ENCODE results near the gene ELAC2.
"Not testable (repeated sequence)": the region's sequence is repeated elsewhere in the genome, so short reads cannot be mapped to it uniquely, and the experiment has no call there.

Gene ELAC2

DNA sequence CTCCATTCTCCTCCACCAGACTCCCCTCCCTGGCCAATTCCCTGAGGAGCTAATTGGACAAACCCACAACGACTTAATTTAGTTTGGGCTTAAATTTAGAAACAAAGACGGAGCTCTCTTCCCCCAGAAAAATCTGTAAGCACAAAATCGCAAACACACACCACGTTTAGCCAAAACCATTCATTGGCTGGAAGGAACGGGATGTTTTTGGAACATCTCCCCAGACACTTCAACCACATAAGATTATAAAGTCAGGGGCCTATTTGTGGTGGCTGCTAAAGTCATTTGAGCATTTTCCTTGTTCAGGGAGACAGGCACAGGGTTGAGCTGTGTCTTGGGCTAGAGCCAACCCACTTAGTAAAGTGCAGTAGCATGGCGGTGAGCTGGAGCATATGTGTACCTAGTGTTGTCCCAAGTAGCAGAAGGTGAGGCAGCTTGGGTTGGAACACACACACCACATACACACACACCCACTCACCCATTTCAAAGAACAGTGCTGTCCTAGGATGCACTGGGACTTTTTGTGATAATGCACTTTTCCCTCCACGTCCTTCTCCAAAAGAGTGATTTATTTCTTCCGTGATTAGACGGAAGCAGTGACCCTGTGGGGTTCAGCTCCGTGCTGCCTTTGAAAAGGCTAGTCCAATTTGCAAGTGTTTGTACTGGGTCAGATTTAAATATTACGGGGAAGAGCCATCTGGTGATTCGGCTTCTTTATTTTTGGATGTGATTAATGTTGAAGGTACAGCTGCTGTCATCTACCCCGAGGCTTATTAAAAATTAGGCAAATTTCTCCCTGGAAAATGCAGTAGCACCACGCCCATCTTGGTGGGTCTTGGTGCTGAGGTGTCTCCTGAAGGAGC lies 32.2 kb downstream of the ELAC2 start:
- peak; percentile 6 for DNase-seq

DNA sequence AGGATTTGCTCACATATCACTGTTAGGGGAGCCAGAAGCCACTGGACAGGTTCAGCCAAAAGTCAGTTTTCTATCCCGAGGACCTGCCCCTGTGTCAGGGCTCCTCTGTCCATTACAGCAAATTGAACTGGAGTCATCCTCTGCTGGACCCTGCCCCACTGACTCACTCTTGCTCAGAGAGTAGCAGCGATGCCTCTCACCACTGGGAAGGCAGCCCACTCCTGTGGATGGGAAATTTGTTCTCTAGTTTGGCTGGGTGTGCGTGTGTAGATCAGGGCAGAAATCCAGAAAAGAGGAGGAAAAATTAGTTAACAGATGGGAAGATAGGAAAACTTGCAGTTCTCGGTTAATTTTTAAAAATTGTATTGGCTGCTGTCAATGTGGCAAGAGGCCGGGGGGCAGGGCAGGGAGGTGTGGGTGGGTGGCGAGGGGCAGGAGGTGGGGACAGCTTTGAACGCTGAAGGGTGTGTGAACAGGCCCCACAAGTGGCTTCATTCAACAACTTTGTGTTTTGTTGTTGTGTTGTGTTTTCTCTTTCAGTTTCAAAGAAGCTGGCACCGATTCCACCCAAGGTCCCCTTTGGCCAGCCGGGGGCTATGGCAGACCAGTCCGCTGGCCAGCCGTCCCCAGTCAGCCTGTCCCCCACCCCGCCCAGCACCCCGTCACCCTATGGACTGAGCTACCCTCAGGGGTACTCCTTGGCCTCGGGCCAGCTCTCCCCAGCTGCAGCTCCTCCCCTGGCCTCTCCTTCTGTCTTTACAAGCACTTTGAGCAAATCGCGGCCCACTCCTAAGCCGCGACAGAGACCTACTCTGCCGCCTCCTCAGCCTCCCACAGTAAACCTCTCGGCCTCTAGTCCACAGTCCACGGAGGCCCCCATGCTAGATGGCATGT lies 33.6 kb downstream of the ELAC2 start:
- no peak for DNase-seq

DNA sequence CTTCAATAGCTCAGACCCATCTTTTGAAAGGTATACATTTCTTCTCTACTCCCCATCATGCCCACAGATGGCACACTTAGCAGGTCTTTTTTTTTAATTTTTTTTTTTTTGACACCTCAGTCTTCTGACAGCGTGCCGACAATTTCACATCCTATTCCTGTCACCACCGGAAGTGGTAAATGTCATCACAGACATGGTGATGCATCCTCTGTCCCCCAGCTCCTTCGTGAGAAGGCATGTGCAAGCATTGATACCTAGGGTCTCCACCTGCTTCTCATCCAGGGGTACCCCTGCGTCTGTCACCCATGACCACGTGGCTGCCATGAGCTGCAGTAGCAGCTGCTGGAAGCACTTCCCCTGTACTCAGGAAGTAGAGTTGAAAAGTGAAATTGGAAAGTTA lies 35.6 kb downstream of the ELAC2 start:
- no peak for DNase-seq

DNA sequence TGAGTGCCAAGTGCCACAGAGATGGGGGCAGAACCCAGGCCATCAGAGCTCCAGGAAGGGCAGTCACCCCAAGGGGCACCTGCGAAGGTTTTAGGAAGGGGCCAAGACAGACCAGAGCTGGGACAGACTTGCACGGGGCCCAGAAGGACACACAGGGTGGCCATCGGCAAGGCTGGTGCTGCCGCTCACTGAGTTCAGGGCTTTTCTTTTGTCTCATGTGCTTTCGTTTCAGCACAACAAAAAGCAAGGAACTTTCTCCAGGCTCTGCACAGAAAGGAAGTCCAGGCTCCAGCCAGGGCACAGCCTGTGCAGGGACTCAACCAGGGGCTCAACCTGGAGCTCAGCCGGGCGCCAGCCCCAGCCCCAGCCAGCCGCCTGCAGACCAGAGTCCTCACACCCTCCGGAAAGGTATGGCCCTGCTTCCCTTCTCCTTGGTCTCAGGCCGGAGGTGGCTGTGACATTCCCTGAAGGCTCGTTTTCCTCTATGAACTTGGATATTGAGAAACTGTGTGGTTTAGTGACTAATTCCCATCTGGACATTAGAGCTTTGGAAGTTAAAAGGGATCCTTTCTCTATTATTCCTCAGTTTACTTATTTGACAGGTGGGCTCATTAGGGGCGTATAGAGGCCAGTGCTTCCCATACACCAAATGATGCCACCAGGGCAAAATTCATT lies 37.9 kb downstream of the ELAC2 start:
- no peak for DNase-seq

DNA sequence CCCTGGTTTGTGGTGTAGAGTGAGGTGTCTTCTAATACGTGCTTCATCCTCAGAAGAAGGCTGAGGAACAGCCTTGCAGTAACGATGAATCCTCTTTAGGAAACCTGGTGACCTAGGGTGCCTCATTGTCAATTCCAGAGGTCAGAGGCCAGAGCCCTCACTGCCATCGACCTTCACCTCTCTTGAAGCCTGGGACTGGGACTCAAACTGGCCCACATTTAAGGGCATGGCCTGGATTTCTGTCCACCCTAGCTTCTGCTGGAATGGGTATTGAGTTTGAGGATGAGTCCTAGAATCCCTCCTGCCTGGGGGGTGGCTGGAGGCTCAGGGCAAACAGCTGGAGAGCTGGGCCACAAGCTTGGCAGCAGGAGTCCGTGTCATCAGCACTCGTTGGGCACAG lies 38.6 kb downstream of the ELAC2 start:
- no peak for DNase-seq

DNA sequence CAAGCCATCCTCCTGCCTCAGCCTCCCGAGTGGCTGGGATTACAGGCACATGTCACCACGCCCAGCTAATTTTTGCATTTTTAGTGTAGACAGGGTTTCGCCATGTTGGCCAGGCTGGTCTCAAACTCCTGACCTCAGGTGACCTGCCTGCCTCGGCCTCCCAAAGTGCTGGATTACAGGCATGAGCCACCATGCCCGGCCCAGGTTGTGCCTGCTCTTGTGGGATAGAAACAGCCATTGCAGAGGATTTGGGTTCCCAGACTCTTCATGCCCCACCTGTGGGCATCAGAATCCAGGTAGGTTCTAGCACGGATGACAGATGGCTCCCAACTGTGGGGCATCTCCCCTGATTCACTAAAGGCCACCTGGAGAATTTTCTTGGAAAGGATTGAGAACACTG lies 39.0 kb downstream of the ELAC2 start:
- DNase-seq = not testable (repeated sequence)

DNA sequence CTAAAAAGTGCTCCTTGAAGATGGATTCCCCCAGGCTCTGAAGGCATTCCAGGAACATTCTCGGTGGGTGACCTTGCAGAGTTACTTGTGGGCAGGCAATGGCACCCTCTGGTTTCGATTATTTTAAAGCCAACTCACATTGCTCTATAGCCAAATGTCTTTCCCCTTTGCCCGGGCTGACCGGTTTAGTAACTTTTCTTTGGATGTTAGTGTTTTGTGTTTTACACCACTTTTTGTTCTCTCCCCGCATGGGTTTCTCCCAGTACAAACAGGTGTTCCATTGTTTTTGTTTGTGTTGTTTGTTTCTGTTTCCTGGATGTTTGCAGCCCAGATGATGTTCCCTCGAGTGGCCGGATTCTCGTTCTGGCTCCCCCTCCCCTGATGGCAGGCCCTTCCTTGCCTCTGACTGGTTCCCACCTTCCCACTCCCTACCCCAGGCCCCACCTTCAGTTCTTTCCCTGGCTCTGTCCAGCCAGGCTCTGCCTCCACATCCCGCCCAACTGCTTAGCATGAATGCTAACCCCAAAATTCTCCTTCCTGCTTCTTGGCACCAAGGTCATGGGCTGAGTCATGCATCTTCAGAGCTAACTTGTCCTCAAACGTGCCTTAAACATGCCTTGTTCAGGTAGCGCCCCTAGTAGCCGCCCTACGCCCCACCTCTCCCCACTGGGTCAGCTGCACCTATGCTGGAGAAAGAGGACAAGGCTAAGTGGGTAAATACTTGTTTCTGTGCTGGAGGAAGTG lies 40.6 kb downstream of the ELAC2 start:
- DNase-seq = no peak

DNA sequence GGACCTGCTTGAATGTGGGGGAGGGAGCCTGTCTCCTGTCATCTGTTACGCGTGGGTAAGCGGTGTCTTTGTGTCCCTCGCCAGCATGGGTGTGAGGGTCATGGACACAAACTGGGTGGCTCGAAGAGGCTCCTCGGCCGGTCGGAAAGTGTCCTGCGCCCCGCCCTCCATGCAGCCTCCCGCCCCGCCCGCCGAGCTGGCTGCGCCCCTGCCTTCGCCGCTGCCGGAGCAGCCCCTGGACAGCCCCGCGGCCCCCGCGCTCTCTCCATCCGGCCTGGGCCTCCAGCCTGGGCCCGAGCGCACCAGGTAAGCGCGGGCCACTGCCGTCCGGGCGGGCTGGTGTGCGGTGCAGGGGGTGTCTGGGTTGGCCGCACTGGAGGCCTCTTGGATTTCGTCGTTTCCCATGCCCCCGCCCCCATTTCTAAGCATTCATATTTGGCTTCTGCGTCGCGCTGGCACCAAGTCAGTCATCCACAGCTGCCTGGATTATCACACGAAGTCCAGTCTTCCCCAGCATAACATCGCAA lies 43.8 kb downstream of the ELAC2 start:
- DNase-seq = no peak

DNA sequence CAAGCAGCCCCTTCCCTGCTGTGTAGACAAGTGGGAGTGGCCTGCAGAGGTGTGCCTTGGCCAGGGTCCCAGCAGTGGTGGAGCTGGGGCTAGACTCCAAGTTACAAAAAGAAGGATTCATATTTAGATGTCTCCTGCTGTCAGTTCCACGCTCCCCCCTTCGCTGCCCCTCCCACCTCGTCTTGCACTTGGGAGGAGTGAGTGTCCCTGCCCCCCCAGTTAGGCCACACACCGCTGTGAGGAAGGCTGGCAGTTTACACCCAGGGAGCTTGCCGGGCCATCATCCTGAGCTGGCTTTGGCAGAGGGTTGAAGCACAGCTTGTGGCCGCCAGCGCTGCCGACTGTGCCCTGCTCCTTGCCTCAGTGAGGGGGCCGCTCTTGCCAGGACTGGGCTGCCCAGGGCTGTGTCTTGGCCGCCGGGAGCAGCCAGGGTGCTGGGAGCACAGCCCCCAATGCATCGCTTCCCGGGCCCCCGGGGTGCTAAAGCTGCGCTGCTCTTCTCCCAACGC lies 44.3 kb downstream of the ELAC2 start:
- no peak for DNase-seq

DNA sequence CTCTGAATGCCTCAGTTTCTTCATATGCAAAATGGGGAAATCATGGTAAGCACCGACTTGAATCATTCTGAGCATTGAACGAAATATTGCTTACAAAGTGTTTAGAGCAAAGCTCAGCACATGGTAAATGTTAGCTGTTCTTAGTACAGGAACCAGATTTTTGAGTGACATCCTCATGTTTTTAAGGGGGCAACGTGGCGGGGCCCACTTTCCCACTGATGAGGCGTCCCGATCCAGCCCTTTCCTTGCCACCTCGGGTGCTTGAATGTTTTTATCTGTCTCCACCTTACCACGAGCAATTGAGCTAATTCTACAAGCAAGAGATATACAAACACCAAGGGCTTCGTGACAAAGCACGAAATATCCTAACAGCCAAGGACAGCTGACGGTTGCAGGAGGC lies 49.9 kb downstream of the ELAC2 start:
- DNase-seq = no peak

DNA sequence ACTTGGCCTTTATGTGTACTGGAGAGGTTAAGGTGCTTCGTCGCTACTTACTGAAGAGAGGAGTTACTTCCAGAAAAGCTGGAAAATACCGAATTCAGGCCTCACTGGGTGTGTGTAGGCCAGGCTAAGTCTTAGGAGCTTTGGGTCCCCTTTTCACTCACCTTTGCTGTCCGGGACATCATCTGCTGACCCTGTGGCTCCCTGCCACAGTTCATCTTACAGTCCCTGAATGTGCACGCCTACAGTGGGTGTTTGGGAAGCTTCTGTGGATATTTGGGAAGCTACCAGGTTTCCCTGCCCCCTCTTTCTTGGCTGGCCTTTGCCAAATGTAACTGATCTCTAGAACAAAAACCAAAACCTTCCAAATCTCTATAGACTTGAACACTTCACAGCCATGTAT lies 51.4 kb downstream of the ELAC2 start:
- no peak for DNase-seq

DNA sequence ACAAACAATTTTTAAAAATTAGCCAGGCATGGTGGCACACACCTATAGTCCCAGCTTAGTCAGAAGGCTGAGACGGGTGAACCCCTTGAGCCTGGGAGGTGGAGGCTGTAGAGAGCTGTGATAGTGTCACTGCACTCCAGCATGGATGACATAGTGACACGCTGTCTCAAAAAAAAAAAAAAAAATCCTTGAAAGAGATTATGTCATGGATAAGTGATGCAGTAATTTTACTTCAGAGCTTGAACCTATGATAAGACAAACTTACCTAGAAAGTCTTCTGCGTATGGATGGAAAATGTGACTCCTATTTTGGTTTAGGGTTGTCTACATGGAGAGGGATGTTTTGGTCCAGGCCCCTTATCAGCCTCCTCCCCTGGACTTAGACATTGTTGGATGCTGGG lies 51.8 kb downstream of the ELAC2 start:
- DNase-seq = no peak

DNA sequence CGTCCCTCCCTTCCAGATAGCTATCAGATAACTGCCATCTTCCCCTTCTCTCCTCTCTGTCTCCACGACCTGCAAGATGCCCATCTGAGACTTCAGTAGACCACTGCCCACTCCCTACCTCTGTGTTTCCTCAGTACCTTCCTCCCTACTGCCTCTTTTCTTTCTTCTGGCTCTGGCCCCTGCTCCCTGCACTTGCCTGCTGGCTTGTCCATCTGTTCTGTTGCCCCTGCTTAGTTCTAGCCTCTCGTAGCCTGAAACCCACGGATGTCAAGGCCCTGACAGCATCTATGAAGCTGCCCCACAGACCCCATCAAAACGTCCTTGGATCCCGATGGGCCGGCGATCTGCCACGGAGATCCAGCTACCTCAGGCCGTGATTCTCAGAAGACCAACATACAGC lies 53.0 kb downstream of the ELAC2 start:
- no peak for DNase-seq

DNA sequence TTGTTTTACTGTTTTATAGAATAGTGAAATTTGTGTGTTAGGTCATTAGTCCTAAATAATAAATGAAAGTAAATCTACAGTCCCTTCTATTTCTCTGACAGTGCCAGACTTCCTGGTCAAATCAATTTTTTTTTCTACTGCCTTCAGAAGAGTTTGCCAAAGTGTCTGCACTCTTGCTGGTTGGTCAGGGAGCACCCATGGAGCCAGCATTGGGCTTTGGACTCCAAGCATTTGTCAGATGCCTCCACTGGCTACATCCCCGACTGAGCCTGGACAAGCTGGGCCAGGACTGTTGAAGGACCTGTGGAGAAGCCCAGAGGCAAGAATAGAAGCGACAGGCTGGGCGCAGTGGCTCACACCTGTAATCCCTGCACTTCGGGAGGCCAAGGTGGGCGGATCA lies 53.7 kb downstream of the ELAC2 start:
- DNase-seq = no peak

DNA sequence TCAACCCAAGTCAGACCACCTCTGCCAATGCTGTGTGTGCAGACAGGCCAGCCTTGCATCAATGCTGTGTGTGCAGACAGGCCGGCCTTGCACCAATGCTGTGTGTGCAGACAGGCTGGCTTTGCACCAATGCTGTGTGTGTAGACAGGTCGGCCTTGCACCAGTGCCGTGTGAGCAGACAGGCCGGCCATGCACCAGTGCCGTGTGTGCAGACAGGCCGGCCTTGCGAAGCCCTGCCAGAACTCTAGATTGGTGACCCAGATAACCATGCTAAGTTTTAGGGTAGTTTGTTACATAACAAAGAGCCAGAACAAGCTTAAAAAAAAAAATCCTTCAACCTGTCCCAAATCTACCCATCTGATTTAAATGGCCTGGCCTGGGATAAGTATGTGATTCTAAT lies 54.3 kb downstream of the ELAC2 start:
- DNase-seq = no peak

DNA sequence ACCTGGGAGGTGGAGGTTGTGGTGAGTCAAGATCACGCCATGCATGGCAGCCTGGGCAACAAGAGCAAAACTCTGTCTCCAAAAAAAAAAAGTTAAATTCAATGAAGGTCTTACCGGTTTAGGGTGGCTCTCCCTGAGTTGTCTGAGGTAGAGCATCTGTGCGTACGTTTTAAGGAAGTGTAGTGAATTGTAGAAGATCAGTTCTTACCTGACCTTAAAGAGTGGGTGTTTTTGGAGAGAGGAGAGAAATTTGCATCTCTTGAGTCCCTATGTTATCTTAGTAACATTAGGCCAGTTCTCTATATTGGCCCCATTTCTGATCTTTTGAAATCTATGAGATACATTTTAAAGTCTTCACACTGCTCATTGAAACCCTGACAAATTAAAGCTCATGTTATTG lies 56.2 kb downstream of the ELAC2 start:
- DNase-seq = no peak

DNA sequence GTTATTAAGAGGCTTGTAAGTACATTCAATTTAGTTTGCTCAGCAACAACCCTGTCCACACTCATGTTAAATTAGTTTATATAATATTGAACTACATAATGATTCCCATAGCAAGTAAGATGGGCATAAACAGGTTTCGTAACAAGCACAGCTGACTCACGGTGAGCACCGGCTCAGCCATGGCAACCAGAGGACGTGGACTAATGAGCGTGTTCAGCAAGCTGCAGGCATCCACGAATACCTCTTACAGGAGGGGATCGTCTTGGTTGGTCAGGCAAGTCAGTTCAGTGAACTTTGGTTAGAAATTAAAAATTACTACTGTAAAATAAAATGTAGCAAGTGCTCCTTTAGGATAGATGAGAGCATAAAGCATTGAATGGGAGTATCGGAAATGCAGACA lies 58.4 kb downstream of the ELAC2 start:
- DNase-seq = no peak

DNA sequence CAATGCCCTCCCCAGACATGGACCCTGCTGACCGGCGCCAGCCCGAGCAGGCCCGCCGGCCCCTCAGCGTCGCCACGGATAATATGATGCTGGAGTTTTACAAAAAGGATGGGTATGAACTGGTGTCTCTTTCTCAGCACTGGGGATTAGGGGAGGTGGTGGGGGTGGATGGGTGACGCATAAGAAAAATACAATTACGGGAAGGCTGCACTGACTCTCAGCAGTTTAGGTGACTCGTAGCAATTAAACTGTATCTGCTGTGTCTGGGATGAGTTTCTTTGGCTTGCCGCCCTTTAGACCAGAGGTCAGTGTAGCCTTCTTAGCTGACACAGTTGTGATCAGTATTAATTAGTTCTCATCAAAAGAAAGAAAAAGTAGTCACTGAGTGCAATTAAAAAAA lies 59.0 kb downstream of the ELAC2 start:
- DNase-seq = no peak

DNA sequence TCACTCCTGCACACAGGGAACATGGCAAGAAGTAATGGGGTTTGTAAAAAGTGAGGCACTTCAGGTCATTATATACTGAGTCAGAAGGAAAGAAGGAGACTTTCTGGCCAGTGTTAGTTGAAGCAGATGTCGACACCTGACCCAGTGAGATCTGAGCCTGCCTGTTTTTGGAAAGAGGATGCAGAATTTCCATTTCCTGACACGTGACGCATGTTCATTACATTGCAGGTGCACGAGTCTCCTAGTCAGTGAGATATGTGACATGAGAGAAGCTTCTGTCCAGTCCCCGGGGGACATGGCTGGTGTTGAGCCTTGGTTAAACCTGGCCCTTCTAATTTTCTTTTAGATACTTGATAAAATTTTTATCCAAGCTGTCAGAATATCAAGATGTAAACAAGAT lies 62.3 kb downstream of the ELAC2 start:
- no peak for DNase-seq

DNA sequence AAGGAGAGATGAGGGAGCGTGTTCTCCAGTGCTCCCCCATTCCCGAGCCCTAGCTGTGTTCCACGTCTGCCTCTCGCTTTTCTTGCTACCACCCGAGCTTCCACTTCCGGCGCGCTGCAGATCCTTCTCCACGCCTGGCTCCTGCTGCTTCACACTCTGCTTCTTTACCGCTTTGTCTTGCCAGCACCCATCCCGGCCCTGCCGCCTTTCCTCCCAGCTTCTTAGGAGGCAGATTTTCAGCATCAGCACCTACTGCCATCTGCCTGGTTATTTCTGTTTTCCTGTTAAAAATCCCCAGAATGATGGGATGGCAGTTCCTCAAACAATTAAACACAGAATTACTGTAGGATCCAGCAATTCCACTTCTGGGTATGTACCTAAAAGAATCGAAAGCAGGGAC lies 64.7 kb downstream of the ELAC2 start:
- no peak for DNase-seq

DNA sequence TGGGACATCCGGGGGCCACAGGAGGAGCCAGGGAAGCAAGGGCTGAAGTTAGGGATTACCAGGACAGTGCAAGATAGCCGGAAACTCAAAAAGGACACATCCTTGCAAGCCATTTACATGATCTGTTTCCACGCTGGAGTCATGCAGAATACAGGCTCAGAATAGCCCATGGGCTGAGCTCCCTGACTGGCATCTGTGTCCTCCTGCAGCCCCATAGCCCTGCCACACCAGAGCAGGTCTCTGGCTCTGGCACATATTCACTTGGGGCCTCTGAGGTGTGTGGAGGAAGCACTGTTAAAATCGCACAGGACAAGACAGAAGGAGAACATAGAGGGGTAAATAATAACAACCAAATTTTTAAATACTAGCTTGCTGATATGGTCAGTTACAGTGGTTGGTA lies 65.8 kb downstream of the ELAC2 start:
- DNase-seq = no peak

DNA sequence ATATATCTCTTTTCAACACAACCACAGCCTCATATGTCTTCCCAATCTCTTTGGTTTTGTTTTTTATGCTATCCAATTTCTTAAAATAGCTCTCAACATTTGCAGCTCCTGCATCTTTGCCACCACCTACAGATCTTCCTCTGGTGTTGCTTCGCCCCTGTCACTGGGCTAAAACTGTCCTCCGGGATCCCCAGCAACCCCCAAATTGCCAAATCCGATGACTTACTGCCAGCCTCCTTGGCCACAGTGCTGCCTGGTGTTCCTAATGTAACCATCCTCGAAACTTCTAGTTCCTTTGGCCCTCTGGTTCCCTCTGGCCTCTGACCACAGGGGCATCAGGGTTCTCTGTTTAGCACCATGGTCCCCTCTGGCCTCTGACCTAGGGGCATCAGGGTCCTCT lies 70.8 kb downstream of the ELAC2 start:
- no peak for DNase-seq
